H54 (cell line): ENCODE data around the gene CRIP2.
A peak's percentile ranks its signal among the peaks of the same experiment; 100 is the strongest.

Experiments
- DNase-seq: peaks from one replicate; pipeline ENCODE4 v3.0.0; 2011; ENCODE audit warnings: low spot score, mixed read lengths; ENCODE audit not compliant: insufficient read length
- FAIRE-seq: peaks from 3 replicates; lab custom pipeline; 2011; peaks lifted over from hg19 to GRCh38; lab: Jason Lieb, UNC
- POLR2A ChIP-seq: IDR thresholded peaks from 2 replicates; pipeline ENCODE4 v1.6.1; 2011; ENCODE audit warnings: low read depth, mild to moderate bottlenecking, low read length

The CRIP2 gene

DNA sequence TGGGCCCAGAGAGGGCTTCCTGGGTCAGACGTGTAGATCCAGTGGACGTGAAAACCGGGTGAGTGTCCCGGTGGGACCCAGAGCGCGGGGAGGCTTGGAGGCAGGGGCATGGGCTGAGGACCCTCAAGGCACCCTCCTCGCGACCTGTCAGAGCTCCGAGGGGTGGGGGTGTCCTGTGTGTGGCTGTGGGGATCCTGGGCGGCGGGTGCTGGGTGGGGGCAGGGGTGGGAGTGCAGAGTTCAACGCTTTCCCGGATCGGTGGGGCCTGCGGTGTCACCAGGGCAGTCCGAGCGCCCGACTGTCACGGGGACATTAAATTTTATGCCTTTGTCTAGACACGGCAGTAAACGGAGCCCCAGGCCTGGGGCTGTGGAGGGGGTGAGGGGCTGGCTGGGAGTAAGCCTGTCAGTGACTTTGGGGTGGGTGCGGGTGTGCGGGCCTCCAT lies 52.8 kb downstream of the CRIP2 start:
- DNase-seq (no peak), FAIRE-seq (no peak)

GRCh38 chr14:105527826-105528585 lies 53.4 kb downstream of the CRIP2 start:
- DNase-seq (peak; percentile 99), FAIRE-seq (no peak)
- peak; percentile 34; the same call in 1 of the 2 replicates for TF ChIP-seq POLR2A

More for the DNA sequence above, 52.8 kb downstream of the CRIP2 start:
- no peak for TF ChIP-seq POLR2A

- DNase-seq (no peak), FAIRE-seq (no peak)
- TF ChIP-seq POLR2A: no peak
Measured at GRCh38 chr14:105528586-105529318, 54.1 kb downstream of the CRIP2 start.

DNA sequence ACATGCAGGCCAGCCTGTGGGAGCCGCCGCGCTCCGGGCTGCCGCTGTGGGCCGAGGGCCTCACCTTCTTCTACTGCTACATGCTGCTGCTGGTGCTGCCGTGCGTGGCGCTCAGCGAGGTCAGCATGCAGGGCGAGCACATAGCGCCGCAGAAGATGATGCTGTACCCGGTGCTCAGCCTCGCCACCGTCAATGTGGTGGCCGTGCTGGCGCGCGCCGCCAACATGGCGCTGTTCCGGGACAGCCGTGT lies 54.6 kb downstream of the CRIP2 start:
- DNase-seq (no peak), FAIRE-seq (no peak)
- no peak for TF ChIP-seq POLR2A
